Lower leg skin (tissue), 3 donors: ENCODE results near the gene ASXL2.

Experiments used
- POLR2A ChIP-seq, 2 donors: fragments of 450-650 bp; IDR thresholded peaks; one replicate each; pipeline ENCODE4 v1.6.1; 2016 to 2017; ENCODE audit warnings: antibody characterized with exemption in 2 of 2, mild to moderate bottlenecking in 1 of 2, moderate library complexity in 1 of 2
- TF ChIP-seq, protein P1 (sequence below), 3 donors: fragments of 450-650 bp; IDR thresholded peaks; one replicate each; pipeline ENCODE4 v1.5.1; 2016; ENCODE audit warnings: antibody characterized with exemption in 3 of 3, mild to moderate bottlenecking in 3 of 3, moderate library complexity in 2 of 3

DNA sequence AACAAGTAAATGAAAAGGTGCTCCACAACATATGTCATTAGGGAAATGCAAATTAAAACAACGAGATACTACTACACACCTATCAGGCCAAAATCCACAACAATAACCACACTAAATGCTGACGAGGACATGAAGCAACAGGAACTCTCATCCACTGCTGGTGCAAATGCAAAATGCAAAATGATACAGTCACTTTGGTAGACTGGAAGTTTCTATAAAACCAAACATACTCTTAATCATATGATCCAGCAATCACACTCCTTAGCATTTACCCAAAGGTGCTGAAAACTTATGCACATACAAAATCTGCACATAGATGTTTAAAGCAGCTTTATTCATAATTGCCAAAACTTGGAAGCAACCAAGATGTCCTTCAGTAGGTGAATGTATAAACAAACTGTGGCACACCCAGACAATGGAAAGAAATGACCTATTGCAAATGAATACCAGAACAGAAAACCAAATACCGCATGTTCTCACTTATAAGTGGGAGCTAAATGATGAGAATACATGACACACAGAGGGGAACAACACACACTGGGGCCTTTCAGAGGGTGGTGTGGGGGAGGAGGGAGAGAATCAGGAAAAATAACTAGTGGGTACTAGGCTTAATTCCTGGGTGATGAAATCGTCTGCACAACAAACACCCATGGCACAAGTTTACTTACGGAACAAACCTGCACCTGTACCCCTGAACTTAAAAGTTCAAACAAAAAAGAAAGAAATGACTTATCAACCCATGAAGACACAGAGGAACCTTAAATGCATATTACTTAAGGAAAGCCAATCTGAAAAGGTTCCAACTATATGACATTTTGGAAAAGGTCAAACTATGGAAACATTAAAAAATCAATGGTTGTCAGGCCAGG is 80.4 kb downstream of the ASXL2 start:
- TF ChIP-seq POLR2A (IDR thresholded peaks at IDR 0.05): no peak
- TF ChIP-seq, protein P1, sequence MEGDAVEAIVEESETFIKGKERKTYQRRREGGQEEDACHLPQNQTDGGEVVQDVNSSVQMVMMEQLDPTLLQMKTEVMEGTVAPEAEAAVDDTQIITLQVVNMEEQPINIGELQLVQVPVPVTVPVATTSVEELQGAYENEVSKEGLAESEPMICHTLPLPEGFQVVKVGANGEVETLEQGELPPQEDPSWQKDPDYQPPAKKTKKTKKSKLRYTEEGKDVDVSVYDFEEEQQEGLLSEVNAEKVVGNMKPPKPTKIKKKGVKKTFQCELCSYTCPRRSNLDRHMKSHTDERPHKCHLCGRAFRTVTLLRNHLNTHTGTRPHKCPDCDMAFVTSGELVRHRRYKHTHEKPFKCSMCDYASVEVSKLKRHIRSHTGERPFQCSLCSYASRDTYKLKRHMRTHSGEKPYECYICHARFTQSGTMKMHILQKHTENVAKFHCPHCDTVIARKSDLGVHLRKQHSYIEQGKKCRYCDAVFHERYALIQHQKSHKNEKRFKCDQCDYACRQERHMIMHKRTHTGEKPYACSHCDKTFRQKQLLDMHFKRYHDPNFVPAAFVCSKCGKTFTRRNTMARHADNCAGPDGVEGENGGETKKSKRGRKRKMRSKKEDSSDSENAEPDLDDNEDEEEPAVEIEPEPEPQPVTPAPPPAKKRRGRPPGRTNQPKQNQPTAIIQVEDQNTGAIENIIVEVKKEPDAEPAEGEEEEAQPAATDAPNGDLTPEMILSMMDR (IDR thresholded peaks at IDR 0.05): no peak
